Measurements from ENCODE around the gene INHBE. TPM values are rescaled to one million over a fixed set of nuclear protein-coding genes. Genes with fewer than 3 reads are reported as not detected.

Gene INHBE
- total and polyA plus RNA-seq, 7 experiments from 2014 or later = 0.12 TPM; not detected in 6

DNA sequence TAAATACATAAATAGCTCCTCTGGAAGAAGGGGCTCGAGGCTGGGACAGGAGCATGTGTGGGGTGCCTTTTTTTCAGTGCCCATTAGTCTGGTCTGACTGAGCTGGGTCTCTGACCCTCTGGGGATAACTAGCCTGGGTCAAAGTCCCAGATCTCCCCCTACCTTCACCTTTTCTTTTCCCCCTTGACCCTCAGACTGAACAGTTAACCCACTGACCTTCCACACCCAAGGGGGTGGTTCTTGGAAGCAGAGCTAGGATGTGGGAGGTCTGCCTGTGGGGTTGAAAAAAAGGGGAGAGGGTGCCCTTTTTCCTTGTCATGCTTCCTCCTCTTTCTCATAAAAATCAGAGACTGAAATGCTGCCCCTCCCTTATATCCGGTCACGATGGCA, 3.6 kb downstream of the INHBE start:
- H3K27me3 Mint-ChIP-seq = peaks cover 0 to 22% (median 8%) of the 10 kb centered on the region in 5 donors
- CTCF ChIA-PET = interaction anchor here (0.6 to 6.5 kb wide), 23 partner anchors 9 to 334 kb away, joined by 3 to 101 read pairs (median 4); partner anchors contain the start of genes ARHGAP9, B4GALNT1 and DCTN2
- POLR2A ChIA-PET = interaction anchor here (0.6 to 6.9 kb wide), 13 partner anchors 19 to 783 kb away, joined by 3 to 81 read pairs (median 5); partner anchors contain the start of genes ARHGAP9, B4GALNT1 and INHBC
- ATAC-seq = no peak
- no peaks in the 10 kb centered on the region for H3K9me3 ChIP-seq (ENCODE audit: control insufficient read depth in 2 of 3, low read length in 3 of 3)
- peak overlapping the region; percentile 97 for H3K4me3 ChIP-seq (ENCODE audit: low read length)
- no peak for DNase-seq
- no peaks in the 10 kb centered on the region for H3K36me3 Mint-ChIP-seq
- H3K36me3 ChIP-seq (ENCODE audit: control insufficient read depth in 2 of 3, insufficient read depth in 3 of 3, low read length in 3 of 3) = no peaks in the 10 kb centered on the region
- intact Hi-C loops (cut with micrococcal nuclease) = loop anchor here (1.0 to 10.0 kb wide), 15 partner anchors 19 to 447 kb away; partner anchors contain the start of genes DCTN2 (in 2 of the 2), DDIT3 (in 2 of the 2), R3HDM2 (in 2 of the 2) and B4GALNT1 (in 1 of the 2)
- peak overlapping the region; percentile 71 for H3K27ac ChIP-seq (ENCODE audit: low read depth, low read length)
- H3K9me3 Mint-ChIP-seq = peaks cover 0 to 2% (median 0%) of the 10 kb centered on the region in 11 donors
- peaks cover 21 to 35% of the 10 kb centered on the region in 2 donors for H3K4me1 ChIP-seq (ENCODE audit: control insufficient read depth in 2 of 2, insufficient read depth in 2 of 2, low read length in 2 of 2)
- peak overlapping the region; percentile 78 to 99 (median 96) for H3K4me3 Mint-ChIP-seq
- peaks cover 37 to 50% (median 41%) of the 10 kb centered on the region in 7 donors for H3K4me1 Mint-ChIP-seq
- H3K27me3 ChIP-seq (ENCODE audit: control insufficient read depth in 2 of 2, insufficient read depth in 2 of 2, low read length in 2 of 2) = no peaks in the 10 kb centered on the region
- H3K27ac Mint-ChIP-seq = peak overlapping the region; percentile 89 to 98 (median 96)

DNA sequence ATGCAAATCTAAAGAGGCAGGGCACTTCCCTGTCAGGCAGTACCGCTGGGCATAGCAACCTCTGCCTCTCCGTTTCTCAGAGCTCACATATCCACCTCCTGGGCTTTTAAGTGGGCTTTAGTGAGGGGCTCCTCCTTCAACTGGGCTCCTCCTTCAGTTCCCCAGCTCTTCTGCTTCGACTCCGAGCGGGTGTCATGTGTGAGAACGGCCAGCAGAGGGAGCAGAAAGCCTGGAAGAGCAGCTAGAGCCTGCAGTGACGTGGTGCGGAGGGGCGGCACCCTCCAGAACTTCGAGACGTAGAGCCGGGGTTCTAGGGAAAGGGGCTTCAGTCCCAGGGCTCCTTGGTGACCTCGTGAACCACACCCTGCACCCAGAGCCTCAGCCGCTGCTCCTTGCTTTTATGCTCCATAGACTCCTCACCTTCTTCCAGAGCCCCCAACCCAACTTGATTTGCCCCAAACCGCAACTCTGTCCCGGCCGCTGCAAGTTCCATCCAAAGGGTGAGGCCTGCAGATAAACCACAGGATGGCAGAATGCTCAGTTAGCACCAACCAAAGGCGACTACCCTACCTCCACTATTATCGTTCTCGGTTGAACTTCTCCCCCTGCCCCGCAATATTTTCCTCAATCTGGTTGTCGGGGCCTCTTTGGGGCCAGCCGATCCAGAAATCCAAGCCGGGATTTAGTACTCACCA, 4.1 kb downstream of the INHBE start:
- Histone ChIP-seq H3K9me3 (ENCODE audit: control insufficient read depth in 2 of 3, low read length in 3 of 3) (no peaks in the 10 kb centered on the region), H3K27me3 (ENCODE audit: control insufficient read depth in 2 of 2, insufficient read depth in 2 of 2, low read length in 2 of 2) (no peaks in the 10 kb centered on the region), H3K27ac (ENCODE audit: low read depth, low read length) (peak overlapping the region; percentile 71), H3K4me3 (ENCODE audit: low read length) (peak overlapping the region; percentile 97), H3K4me1 (ENCODE audit: control insufficient read depth in 2 of 2, insufficient read depth in 2 of 2, low read length in 2 of 2) (peaks cover 21 to 35% of the 10 kb centered on the region in 2 donors), H3K36me3 (ENCODE audit: control insufficient read depth in 2 of 3, insufficient read depth in 3 of 3, low read length in 3 of 3) (no peaks in the 10 kb centered on the region)
- peak; percentile 79 to 94 (median 92) for DNase-seq
- H3K36me3 Mint-ChIP-seq = no peaks in the 10 kb centered on the region
- ATAC-seq = peak; percentile 87
- intact Hi-C loops (cut with micrococcal nuclease) = loop anchor here (1.0 to 10.0 kb wide), 15 partner anchors 18 to 446 kb away; partner anchors contain the start of genes DCTN2 (in 2 of the 2), DDIT3 (in 2 of the 2), R3HDM2 (in 2 of the 2) and B4GALNT1 (in 1 of the 2)
- H3K27me3 Mint-ChIP-seq = peaks cover 0 to 22% (median 8%) of the 10 kb centered on the region in 5 donors
- CTCF ChIA-PET = interaction anchor here (0.6 to 6.5 kb wide), 21 partner anchors 10 to 335 kb away, joined by 3 to 101 read pairs (median 4); partner anchors contain the start of genes ARHGAP9, B4GALNT1 and DCTN2
- POLR2A ChIA-PET = interaction anchor here (0.7 to 6.9 kb wide), 13 partner anchors 19 to 783 kb away, joined by 3 to 81 read pairs (median 5); partner anchors contain the start of genes ARHGAP9, B4GALNT1 and INHBC
- H3K4me1 Mint-ChIP-seq = peaks cover 37 to 54% (median 41%) of the 10 kb centered on the region in 7 donors
- H3K27ac Mint-ChIP-seq = peak overlapping the region; percentile 89 to 98 (median 96)
- H3K4me3 Mint-ChIP-seq = peak overlapping the region; percentile 78 to 99 (median 96)
- peaks cover 0 to 2% (median 0%) of the 10 kb centered on the region in 11 donors for H3K9me3 Mint-ChIP-seq

DNA sequence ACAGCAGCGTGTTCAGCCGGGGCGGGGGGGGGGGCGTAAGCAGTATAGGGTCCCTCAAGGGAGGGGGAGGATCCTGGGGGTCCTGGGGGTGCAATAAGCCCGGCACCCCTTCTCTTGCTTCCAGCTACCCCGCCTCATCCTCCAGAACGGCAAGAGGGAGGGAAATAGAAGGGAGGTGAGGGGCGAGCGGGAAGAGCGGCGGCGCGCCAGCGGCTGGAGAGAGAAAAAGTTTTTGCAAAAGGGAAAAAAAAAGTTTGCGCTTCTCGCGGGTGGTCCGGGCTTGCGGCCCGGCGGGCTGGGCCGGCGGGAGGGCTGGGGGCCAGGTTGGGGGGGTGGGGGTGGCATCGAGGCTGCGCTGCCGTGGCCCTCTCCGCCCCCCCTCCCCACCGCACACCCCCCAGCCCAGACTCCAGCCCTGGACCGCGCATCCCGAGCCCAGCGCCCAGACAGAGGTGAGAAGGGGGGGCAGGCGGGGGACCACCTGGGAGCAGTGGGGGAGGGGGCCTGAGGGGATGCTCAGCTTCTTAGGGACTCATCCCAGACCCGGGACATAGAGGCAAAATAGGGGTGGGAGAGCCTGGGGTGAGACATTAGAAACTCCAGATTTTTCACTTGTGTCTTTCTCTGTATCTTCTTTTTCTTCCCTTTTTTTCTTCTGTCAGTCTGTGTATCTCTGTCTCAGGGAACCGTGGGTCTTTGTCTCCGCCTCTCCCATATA, 4.8 kb downstream of the INHBE start, which contains the start of gene GLI1:
Gene GLI1, plus strand, starts transcription at position 36 of the 718 bp plus-strand sequence. CDS start 3,907 bp downstream, outside the sequence.
- peaks cover 37 to 53% (median 45%) of the 10 kb centered on the region in 7 donors for H3K4me1 Mint-ChIP-seq
- DNase-seq (no peak), ATAC-seq (no peak)
- Histone ChIP-seq H3K27me3 (ENCODE audit: control insufficient read depth in 2 of 2, insufficient read depth in 2 of 2, low read length in 2 of 2) (no peaks in the 10 kb centered on the region), H3K4me1 (ENCODE audit: control insufficient read depth in 2 of 2, insufficient read depth in 2 of 2, low read length in 2 of 2) (peaks cover 21 to 35% of the 10 kb centered on the region in 2 donors), H3K4me3 (ENCODE audit: low read length) (peak within 1 kb of the TSS; percentile 97), H3K9me3 (ENCODE audit: control insufficient read depth in 2 of 3, low read length in 3 of 3) (no peaks in the 10 kb centered on the region), H3K27ac (ENCODE audit: low read depth, low read length) (peak within 1 kb of the TSS; percentile 71), H3K36me3 (ENCODE audit: control insufficient read depth in 2 of 3, insufficient read depth in 3 of 3, low read length in 3 of 3) (no peaks in the 10 kb centered on the region)
- peak within 1 kb of the TSS; percentile 78 to 99 (median 96) for H3K4me3 Mint-ChIP-seq
- CTCF ChIA-PET = interaction anchor here (0.5 to 6.5 kb wide), 14 partner anchors 9 to 1403 kb away, joined by 3 to 101 read pairs (median 4); partner anchors contain the start of genes ARHGAP9, DCTN2 and R3HDM2
- POLR2A ChIA-PET = interaction anchor here (0.5 to 6.9 kb wide), 9 partner anchors 9 to 247 kb away, joined by 3 to 81 read pairs (median 3); partner anchors contain the start of genes ARHGAP9 and MBD6
- intact Hi-C loops (cut with micrococcal nuclease) = loop anchor here (1.0 to 10.0 kb wide), 15 partner anchors 17 to 445 kb away; partner anchors contain the start of genes DCTN2 (in 2 of the 2), DDIT3 (in 2 of the 2), R3HDM2 (in 2 of the 2) and B4GALNT1 (in 1 of the 2)
- no peaks in the 10 kb centered on the region for H3K36me3 Mint-ChIP-seq
- peak within 1 kb of the TSS; percentile 89 to 98 (median 96) for H3K27ac Mint-ChIP-seq
- peaks cover 0 to 22% (median 8%) of the 10 kb centered on the region in 5 donors for H3K27me3 Mint-ChIP-seq
- H3K9me3 Mint-ChIP-seq = peaks cover 0 to 2% (median 0%) of the 10 kb centered on the region in 11 donors

DNA sequence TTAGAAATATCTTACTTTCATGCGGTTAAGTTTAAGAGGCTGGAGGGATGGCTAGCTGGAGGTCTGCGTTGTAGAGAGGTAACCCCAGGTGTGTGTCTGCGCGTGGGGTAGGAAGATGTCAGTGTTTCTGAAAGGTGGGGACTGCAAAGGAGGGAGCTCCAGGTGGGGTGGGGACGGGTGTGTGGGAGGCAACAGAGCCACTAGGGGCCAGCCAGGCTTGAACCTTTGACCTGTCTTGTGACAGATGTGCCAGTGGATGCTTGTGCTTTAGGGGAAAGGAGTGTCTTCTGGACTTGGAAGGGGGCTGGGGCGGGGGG, 5.3 kb downstream of the INHBE start:
- Histone ChIP-seq H3K4me1 (ENCODE audit: control insufficient read depth in 2 of 2, insufficient read depth in 2 of 2, low read length in 2 of 2) (peaks cover 21 to 35% of the 10 kb centered on the region in 2 donors), H3K4me3 (ENCODE audit: low read length) (no peak overlapping the region), H3K9me3 (ENCODE audit: control insufficient read depth in 2 of 3, low read length in 3 of 3) (no peaks in the 10 kb centered on the region), H3K36me3 (ENCODE audit: control insufficient read depth in 2 of 3, insufficient read depth in 3 of 3, low read length in 3 of 3) (no peaks in the 10 kb centered on the region), H3K27me3 (ENCODE audit: control insufficient read depth in 2 of 2, insufficient read depth in 2 of 2, low read length in 2 of 2) (no peaks in the 10 kb centered on the region), H3K27ac (ENCODE audit: low read depth, low read length) (no peak overlapping the region)
- Mint-ChIP-seq H3K27ac (peak overlapping the region in 8 of 9 donors; percentile 25 to 88 (median 66)), H3K4me3 (peak overlapping the region; percentile 72 to 98 (median 88)), H3K36me3 (no peaks in the 10 kb centered on the region), H3K27me3 (peaks cover 0 to 22% (median 8%) of the 10 kb centered on the region in 5 donors), H3K9me3 (peaks cover 0 to 2% (median 0%) of the 10 kb centered on the region in 11 donors), H3K4me1 (peaks cover 37 to 54% (median 45%) of the 10 kb centered on the region in 7 donors)
- CTCF ChIA-PET = interaction anchor here (1.1 to 6.5 kb wide), 5 partner anchors 9 to 52 kb away, joined by 3 to 101 read pairs (median 4); partner anchors contain the start of genes ARHGAP9 and R3HDM2
- intact Hi-C loops (cut with micrococcal nuclease) = no loop called here
- DNase-seq (peak in 2 of 9 donors; percentile 30 to 36), ATAC-seq (no peak)
- POLR2A ChIA-PET = interaction anchor here (0.5 to 6.9 kb wide), 7 partner anchors 9 to 246 kb away, joined by 3 to 81 read pairs (median 3); partner anchors contain the start of genes ARHGAP9, DDIT3 and MBD6

DNA sequence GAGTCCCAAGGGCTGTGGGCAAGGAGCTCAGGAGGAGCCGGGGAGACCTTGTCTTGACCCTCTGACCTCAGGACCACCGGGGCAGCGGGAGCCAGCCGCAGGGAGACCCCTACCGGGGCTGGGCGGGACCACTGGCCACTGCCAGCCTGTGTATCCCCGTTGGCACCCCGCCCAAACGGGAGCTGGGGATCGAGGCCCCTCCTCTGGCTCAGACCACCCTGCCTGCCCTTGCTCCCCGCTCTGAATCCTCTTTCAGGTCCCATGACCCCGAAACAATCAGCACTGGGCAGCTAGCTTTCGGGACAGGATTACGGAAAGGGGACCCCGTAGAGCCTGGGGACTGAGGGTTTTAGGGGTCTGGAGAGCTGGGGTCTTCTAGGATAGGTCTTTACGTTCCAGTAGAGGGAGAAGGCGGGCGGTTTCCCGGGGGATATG, 5.8 kb downstream of the INHBE start:
- peak overlapping the region; percentile 78 to 93 (median 87) for H3K4me3 Mint-ChIP-seq
- POLR2A ChIA-PET = interaction anchor here (0.6 to 6.9 kb wide), 6 partner anchors 9 to 380 kb away, joined by 3 to 81 read pairs (median 4); partner anchors contain the start of genes ARHGAP9, DDIT3 and MBD6
- peaks cover 0 to 2% (median 0%) of the 10 kb centered on the region in 11 donors for H3K9me3 Mint-ChIP-seq
- Histone ChIP-seq H3K4me1 (ENCODE audit: control insufficient read depth in 2 of 2, insufficient read depth in 2 of 2, low read length in 2 of 2) (peaks cover 21 to 35% of the 10 kb centered on the region in 2 donors), H3K36me3 (ENCODE audit: control insufficient read depth in 2 of 3, insufficient read depth in 3 of 3, low read length in 3 of 3) (no peaks in the 10 kb centered on the region), H3K4me3 (ENCODE audit: low read length) (peak overlapping the region; percentile 13), H3K27me3 (ENCODE audit: control insufficient read depth in 2 of 2, insufficient read depth in 2 of 2, low read length in 2 of 2) (no peaks in the 10 kb centered on the region), H3K27ac (ENCODE audit: low read depth, low read length) (no peak overlapping the region), H3K9me3 (ENCODE audit: control insufficient read depth in 2 of 3, low read length in 3 of 3) (no peaks in the 10 kb centered on the region)
- ATAC-seq (no peak), DNase-seq (no peak)
- no peaks in the 10 kb centered on the region for H3K36me3 Mint-ChIP-seq
- peaks cover 37 to 55% (median 42%) of the 10 kb centered on the region in 7 donors for H3K4me1 Mint-ChIP-seq
- intact Hi-C loops (cut with micrococcal nuclease) = no loop called here
- H3K27ac Mint-ChIP-seq = peak overlapping the region in 3 of 9 donors; percentile 5 to 67 (median 28)
- CTCF ChIA-PET = interaction anchor here (1.1 to 6.5 kb wide), 5 partner anchors 8 to 52 kb away, joined by 3 to 101 read pairs (median 4); partner anchors contain the start of genes ARHGAP9 and R3HDM2
- peaks cover 0 to 22% (median 8%) of the 10 kb centered on the region in 5 donors for H3K27me3 Mint-ChIP-seq
